B cell (primary cell): Measurements from ENCODE around the gene PPP1R8.

Experiments used
- CTCF ChIP-seq: fragments of 200-600 bp; IDR thresholded peaks from one replicate; pipeline ENCODE4 v1.8.0; 2022; ENCODE audit warnings: antibody characterized with exemption, mild to moderate bottlenecking
- EZH2 ChIP-seq: IDR thresholded peaks from 2 replicates; pipeline ENCODE4 v1.6.1; 2012; ENCODE audit warnings: borderline replicate concordance, low read depth, mild to moderate bottlenecking, moderate library complexity, low read length; ENCODE audit not compliant: insufficient read depth, poor library complexity, severe bottlenecking

- TF ChIP-seq CTCF, result no peak
- no peak for TF ChIP-seq EZH2
Observed at GRCh38 chr1:27886744-27887143, 56.2 kb downstream of the PPP1R8 start.
